SKM-1 treated with dmso at 0.1 percent for 144 hours (cell line): Measurements from ENCODE around the gene CUBN.

ENCODE experiments used
- DNase-seq: peaks from one replicate; lab custom pipeline; 2025; ENCODE audit not compliant: unreplicated experiment; lab: John Stamatoyannopoulos, UW

CUBN gene

DNA sequence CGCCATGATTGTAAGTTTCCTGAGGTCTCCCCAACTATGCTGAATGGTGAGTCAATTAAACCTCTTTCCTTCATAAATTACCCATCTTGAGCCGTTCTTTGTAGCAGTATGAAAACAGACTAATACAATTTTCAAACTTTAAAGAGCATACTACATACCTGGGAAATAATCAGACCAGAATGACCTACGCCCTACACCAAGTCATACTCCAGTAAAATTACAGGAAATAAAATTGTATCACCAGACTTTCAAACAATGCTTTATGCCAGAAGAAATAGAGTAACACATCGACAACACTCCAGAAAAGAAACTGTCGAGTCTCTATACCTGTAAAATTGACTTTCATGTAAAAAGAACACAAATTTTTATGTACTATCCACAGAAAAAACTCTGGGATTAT is 331.0 kb downstream of the CUBN start:
- no peak for DNase-seq

DNA sequence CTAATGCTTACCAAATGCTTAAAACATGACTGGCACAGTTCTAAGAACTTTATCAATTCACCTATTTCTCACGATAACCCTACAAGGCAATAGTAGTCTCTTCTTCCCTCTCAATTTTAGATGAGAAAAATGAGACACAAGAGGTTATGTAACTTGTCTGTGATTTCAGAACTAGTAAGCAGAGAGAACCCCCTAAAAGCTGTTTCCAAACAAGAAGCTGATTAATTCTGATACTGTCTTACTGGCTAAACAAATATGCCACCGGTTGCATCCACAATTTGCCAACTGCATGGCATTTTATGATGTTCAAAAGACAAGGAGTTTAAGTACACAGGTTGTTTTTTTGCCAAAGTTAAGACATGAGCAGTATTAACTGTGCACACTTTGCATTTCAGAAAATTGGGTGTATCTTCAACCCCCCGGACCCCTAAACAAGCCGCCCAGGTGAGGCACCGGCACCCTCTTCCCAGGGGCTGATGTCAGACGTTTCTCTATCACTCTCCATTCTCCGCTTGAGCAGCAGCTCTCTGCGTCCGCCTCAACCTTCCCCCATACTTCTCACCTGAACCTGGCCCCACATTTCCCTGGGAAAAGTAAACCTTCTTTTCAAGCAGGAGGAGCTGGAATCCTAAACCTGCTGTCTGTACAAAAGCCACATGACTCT is 334.1 kb downstream of the CUBN start:
- DNase-seq, result no peak

DNA sequence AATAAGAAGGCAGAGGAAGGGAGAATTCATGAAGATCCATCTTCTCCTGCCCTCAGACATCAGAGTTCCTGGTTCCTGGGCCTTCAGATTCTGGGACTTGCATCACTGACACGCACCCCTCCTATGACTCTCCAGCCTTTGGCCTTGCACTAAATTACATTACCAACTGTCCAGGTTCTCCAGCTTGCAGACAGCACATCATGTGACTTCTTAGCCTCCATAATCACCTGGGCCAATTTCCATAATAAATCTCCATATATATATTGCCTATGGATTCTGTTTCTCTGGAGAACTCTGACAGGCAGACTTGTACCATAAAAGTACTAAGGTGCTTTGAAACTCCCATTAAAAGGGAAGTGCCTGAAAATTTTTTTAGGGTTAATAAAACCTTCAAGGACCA is 335.6 kb downstream of the CUBN start:
- DNase-seq, result no peak

DNA sequence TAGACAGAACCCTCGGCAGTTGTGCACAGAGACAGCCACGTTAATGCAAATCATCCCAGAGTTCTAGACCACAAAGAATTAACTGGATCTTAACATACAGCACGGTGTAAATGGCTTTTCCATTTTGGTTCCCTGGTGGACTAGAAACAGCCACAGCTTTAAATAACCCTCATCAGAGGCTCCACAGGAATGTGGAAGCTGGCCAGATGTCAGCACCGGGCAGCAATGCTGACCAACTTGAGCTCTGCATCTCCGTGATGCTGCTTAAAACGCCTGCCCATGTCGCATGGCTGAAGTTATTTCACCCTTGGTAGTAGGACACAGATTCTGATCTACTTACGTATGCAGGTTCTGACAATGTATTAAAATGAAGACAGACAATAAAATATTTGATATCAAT is 336.9 kb downstream of the CUBN start:
- DNase-seq, result no peak

DNA sequence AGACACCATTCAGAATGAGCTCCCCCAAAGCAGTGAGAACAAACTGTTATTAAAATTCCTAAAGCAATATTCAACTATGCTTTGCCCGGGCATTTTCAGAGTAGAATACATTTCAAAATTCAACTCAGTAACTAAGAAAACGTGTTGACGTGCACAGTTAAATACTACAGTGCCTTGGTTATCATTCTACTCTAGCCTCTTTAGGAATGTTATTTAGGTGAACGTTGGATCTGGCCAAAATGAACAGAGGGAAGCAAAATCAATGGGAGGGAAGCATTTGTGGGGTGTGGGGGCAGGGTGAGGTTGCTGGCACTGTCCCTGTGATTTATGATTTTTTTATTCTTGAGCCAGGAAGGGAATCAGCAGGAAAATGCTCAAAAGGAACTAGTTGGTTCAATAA is 339.8 kb downstream of the CUBN start:
- no peak for DNase-seq

DNA sequence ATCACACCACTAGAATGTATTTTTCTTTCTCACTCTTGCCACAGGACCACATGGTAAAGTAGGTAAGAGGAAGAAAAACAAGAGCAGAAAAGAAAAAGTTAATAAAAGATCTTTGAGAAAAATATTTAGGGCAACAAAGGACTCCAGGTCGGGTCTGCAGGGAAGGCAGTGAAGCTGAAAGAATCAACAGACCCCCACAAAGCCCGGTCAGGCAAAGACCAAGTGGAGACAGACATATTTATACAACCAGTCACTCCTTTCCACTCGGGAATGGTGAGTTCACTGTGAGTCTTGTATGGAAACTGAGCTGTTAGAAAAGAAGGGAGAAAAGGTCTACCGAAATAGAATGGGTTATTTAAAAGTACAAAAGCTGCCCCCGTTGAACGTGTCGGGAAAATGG is 340.4 kb downstream of the CUBN start:
- DNase-seq, result no peak

DNA sequence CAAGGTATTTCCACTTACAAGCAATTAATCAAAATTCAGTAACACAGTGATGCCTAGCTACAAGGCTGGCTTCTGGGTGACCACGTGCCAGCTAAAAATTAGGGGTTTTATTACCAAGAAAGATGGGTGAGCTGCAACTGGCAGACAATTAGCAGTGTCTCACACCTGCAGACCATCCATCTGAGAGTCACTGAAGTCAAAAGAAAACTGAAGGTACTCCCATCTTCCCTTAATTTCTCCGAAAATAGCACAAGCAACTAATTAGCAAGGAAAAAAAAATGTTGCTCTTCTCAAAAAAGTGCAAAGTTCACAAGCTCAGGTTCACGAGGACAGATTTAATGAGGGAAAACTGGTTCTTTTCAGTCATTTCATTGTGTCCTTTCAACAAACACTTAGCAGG is 340.8 kb downstream of the CUBN start:
- no peak for DNase-seq

DNA sequence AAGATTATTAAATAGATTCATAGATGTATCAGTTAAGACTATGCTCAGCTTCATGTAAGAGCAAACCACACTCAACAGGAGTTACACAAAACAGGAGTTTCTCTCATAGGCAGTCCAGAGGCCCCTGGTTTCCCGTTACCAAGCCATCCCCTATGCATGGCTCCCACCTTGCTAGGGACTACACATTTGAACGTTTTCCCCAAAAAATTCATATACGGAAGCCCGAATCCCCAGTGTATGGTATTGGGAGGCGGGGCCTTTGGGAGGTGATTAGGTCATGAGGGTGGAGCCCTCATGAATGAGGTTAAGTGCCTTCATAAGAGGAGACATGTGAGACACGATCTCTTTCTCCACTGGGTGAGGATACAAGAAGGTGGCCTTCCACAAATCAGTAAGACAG is 341.5 kb downstream of the CUBN start:
- no peak for DNase-seq

DNA sequence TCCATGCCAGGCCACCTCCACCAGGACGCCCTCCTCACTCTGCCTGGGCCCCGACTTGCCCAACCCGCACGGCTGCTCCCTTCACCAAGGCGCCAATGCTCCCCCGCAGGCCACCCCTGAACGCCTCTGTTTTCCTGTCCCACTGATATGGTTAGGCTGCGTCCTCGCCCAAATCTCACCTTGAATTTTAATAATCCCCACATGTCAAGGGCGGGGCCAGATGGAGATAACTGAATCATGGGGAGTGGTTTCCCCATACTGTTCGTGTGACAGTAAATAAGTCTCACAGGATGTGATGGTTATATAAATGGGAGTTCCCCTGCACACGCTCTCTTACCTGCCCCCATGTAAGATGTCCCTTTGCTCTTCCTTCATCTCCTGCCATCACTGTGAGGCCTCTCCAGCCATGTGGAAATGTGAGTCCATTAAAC is 342.2 kb downstream of the CUBN start:
- no peak for DNase-seq

DNA sequence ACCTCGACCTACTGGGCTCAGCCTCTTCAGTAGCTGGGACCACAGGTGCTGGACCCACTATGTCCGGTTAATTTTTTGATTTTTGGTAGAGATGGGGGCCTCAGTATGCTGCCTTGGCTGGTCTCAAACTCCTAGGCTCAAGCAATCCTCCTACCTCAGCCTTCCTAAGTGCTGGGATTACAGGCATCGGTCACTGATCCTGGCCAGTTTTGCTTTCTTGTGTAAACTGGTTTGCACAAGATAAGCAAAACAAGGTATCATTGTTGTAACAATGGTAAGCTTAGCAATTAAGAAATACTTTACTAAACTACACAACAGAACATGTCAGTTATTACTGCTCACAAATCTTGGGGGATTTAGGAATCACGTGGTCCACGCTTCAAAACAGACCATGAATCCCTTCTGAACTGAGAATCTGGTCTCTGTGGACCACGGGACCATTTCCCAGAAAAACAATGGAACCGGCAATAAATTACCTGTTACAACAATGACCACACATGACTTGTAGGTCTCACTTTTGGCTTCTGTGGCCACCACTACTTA is 349.2 kb downstream of the CUBN start:
- no peak for DNase-seq

DNA sequence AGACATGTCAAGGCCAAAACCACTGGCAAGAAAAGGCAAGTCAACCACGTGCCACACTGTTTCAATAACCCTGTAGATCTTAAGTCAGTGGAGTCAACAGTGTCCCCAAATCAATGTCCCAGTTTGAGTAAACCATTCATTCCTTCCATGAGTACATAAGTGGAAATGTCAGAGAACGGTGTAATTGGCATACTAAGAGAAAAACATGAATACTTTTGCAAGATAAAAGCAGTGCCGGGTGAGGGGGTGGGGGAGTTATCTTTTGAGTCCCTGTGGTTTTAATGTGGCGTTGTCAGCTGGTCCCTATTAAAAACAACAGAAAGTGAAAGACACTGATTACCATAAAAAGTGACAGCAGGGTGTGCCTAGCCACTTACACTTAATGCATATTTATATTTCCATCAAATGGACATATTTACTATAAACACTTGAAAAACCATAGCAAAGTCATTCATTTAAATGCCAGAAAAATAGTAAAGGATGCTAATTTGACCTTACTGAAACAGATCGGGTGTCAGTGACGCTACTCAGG is 350.2 kb downstream of the CUBN start:
- DNase-seq, result no peak

DNA sequence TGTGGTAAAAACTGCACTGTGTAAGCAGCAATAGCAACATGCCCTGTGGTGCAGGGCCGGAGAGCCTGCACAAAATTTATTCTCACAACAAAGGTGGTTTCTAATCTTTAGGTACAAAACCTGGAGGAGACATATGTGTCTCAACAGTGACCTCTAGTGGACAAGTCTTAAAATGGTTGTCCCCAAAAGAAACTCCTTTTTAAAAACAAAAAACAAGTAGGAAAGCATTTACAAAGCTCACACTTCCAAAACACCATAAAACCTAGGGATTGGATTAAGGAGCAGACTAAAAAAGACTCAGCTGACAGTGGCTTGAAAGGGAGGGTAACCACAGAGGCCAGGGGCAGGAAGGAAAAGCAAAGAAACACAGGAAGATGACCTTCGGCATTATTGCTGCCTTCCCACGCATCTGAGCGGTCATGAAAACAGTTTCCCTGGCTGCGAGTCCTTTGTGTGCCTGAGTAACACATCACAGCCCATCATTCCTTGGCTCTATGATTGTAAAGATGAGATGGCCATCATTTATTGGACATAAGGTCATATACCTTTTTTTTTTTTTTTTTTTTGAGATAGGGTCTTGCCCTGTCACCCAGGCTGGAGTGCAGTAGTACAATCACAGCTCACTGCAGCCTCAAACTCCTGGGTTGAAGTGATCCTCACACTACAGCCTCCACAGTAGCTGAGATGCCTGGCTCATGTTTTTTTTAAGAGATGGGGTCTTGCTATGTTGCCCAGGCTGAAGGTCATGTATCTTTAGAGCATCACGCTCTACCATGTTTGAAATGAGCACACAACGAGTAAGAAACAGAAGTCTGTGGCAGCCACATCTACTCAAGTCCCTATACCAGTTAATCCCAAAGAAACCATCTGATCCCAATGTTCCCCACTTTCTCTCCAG is 351.9 kb downstream of the CUBN start:
- DNase-seq, result no peak

DNA sequence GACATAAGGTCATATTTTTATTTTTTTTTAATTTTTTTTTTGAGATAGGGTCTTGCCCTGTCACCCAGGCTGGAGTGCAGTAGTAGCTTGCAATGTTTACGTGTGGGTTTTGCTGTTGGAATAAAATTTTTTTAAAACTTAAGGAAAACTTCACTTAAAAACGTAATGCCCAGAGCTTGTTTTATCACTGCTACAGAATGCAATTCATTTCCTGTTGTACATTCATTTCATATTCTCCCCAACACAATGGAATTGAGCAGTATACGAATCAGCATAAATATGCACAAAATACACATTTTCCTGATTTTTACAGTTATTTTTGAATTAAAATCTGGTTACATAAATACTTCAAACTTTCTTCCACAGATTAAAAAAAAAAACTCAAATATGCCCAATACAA is 352.7 kb downstream of the CUBN start:
- no peak for DNase-seq
